Ramos (cell line): Measurements from ENCODE around the gene RAPGEF4.

Source experiments
- in situ Hi-C: fragments of 300-500 bp; cut with MboI; formaldehyde crosslinking; loops from one replicate; pipeline ENCODE4 v1.14.3; 2022; ENCODE audit warnings: low sequenced_read_pairs; ENCODE audit not compliant: unreplicated experiment

RAPGEF4 gene

DNA sequence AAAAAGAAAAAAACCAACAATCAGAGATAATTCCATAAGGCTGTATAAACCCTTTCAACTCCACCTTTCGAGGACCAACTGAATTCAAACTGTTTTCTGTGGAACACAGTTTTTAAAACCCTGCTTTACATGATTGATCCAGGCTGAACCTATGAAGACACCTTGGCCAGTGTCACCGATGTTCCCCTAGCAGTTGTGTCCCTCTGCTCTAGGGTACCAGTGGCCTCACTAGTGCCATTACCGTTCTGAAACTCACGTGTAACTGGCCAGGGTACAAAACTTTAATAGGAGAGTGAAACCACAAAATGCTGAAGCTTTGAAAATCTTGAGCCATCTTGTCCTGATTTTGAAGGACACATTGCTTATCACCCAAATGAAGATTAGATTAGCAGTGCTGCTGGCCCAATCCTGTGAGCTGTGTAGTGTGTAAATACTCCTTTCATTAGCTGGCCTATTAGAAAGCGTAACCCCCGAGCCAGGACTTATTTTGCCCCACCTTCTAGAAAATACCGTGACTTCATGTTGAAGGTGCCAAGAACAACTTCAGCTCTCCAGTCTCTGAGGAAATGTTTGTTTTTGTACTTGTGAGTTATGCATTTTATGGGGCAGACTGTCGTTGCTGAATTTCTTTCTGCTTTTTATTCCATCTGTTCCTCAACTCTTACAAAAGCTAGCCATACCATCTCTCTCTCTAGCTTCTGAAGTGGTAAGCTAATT, 192.2 kb downstream of the RAPGEF4 start:
- in situ Hi-C loops: no loop called here

DNA sequence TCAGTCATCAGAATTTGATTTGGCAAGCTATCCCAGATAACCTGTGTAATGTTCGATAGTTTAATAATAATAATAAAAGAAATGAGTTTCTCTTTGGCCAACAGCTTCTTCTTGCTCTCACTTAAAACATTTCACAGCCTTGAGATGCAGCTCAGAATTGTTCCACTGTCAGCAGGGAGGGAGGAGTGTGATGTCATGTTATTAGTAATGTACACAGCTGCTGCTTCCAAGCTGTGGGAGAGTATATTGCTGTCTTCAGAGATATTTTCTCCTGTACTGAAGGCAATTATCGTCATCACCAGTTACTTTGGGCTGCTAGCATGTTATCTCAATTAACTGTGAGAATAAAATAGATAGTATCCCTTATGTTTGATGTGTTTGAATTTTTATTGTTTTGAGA, 193.1 kb downstream of the RAPGEF4 start:
- in situ Hi-C loops: no loop called here

DNA sequence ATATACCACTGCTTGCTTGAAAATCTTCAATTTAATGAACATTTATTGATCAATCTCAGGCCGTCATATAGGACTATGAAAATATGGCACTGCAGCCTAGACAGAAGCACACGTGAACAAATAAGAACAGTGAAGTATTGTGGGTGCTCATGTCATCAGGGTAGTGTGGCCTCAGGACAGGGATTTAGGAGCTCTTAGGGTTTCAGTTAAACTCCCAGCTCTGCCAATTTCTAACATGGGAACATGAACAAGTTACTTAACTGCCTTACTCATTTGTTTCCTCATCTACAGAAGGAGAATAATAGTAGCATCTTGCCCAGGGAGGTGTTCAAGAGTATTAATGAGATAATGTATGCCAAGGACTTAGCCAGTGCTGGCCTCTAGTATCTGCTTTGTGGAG, 194.0 kb downstream of the RAPGEF4 start:
- in situ Hi-C loops: loop anchor here (10.0 kb wide), 1 partner anchor 125 kb away; no protein-coding TSS in a partner anchor

DNA sequence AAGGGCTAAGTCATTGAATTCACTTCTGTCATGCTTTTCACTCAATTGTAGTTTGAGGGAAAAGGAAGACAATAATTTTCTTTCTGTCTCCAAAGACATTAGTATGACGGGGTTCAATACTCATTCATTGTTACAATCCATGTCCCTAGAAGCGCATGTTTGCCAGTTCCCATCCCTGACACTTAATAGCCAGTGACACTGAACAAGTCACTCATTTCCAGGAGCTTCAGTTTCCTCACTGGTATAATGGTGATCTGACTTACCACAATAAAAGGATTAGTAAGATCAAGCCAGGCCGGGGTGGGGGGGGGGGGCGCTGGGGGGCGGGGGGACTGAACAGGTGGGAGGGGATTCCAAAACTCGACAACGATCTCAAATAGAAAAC, 195.2 kb downstream of the RAPGEF4 start:
- in situ Hi-C loops: loop anchor here (10.0 kb wide), 1 partner anchor 126 kb away; no protein-coding TSS in a partner anchor

DNA sequence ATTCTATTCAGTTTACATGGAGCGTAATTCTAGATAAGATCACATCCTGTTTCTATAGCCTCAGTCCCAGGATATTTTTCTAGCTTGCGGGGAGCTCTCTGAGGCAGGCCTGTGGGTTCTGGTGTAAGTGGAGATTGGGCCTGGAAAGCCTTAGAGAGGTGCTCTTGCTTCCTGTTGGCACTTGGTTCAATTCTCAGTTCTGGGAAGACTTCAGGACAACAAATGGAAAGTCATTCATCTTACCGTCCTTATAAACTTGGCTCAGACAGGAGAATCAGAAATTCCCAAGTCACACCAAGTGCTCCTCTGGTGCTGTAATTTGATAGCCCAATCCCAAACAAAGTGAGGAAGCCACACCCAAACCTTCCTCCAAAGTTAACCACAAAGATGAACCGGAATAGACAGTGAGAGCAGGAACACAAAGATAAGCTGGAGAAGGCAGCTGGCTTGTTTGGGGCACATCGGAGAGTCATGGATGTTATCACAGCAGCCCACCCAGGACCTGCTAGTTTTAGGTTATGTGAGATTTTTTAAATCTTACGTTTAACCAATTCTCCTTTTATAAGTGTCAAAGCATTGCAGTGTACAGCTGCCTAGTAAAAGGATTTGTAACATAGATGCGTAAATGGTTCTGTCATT, 195.7 kb downstream of the RAPGEF4 start:
- in situ Hi-C loops: loop anchor here (10.0 kb wide), 1 partner anchor 127 kb away; no protein-coding TSS in a partner anchor

DNA sequence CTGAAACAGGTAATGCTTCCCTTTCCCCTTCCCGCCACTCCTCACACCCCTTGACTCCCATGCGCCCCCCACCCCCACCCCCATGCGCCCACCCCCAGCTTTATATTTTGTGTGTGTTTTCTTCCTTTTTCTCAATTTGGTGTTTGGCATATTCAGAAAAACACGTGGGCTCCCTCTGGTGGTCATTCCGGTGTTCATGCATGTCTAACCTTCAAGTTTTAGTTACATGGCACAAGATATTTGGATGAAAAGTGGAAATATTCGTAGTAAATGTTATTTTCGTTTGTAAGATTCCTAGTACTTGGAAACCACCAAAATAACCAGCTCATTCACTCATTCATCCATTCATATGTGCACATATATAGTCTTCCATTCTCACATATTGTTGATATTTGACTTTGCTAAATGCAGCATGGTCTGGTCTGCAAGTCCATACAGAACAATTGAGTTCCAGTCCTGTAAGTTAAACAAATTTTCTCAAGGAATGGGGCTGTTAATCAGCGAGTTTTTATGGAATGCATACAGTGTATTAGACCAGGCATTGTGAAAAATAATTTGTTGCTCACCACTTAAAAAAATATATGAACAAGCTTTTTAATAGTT, 196.4 kb downstream of the RAPGEF4 start:
- in situ Hi-C loops: loop anchor here (10.0 kb wide), 1 partner anchor 127 kb away; no protein-coding TSS in a partner anchor

DNA sequence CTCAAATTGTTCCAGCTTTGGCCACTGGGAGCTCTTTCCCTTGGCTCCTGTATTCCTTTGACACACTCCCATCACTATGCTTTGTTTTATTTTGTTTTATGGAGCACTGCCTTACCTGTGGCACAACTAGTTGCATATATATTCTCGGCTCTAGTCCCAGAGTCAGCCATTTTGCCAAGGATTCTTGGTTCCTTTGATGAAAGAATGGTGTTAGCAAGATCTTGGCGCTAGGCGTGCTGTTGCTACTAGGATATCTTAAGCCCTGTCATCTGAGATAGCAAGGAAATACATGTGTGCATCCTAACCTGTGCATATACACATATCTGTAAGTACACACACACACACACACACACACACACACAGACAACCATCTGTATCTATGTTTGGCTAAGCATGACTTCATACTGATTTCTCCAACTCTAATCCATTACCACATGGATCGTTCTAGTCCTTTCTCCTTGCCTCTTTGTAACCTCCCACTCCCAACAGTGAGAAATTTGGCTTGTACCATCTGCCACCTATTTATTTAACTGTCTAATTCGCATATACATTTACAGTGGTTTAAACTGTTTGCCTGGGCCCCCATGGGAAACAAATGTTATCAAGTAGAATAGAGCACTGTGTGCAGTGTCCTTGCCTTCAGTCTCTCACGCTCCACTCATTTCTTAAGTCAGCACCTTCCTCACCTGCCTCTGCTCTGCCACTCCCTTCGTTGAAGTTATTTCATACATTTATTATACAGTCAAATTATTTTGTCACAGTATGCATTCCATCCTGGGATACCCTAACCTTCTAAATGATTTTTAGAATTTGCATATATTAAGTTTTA, 202.5 kb downstream of the RAPGEF4 start:
- in situ Hi-C loops: loop anchor here (10.0 kb wide), 1 partner anchor 133 kb away; no protein-coding TSS in a partner anchor

DNA sequence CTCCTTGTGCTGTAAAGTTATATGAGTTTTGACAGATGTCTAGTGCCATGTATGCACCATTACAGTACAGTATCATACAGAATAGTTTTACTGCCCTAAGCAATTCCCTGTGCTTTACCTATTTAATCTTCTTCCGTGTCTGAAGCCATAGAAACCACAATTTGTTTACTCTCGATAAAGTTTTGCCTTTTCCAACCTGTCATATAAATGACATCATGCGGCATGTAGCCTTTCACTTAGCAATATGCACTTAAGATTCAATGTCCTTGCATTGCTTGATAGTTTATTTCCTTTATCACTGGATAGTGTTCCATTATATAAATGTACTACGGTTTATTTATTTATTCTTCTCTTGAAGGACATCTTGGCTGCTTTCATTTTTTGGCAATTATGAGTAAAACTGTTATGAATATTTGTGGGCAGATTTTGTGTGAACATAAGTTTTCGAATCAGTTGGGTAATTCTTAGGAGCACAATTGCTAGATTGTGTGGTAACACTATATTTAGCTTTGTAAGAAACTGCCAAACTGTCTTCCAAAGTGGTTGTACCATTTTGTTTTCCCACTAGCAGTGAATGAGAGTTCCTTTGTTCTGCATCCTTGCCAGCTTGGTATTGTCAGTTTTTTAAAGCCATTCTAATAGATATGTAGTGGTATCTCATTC, 203.2 kb downstream of the RAPGEF4 start:
- in situ Hi-C loops: loop anchor here (10.0 kb wide), 1 partner anchor 134 kb away; no protein-coding TSS in a partner anchor

DNA sequence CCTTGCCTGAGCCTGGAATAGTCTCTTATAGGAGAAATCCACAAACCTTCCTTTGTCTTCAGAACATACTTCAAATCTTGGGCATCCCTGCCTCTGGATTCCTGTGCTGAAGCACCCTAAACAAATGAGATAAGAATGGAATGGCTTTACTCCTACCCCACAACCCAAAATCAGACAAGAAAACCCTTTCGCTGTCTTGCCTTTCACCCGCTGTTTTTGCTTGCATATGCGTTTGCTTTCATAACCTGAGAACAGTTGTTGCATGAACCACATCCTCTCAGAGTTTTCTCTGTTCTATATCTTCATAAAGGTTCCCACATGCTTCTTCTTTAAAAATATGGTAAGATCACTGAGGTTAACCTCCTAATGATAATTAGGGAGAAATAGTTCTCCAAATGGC, 207.9 kb downstream of the RAPGEF4 start:
- in situ Hi-C loops: no loop called here

DNA sequence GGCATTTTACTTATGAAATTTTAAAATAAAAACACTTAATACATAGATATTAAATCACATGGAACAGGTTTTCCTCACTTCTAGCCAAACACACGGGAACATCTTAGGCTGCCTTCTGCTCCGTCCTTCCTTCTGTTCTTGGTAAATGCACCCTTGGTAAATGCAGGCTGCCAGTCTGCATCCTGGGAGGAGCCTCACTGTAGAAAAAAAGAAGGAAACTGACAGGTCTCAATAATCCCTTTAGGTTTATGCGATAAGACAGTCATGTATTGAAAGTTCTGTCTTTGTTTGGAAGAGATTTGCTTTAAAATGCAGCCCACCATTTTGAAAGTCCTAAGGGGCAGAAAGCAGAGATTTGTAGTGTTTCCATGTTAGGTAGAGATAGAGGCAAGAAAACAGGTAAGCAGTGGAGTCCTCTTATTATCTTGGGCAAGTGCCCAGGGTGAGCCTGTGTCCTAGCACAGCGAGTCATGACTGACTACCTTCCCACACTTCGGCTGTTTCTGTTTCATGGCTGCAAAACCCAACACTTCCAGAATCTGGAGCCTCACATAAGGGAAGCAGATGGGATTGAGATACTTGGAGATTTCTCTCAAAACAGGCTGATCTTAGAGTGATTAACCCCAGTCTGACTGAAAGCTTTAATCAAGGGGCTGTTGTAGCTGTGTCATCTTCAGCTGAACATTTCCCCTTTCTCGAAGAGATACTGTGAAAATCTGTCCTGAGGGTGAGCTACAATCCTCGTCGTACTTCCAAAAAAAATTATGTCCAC, 208.6 kb downstream of the RAPGEF4 start:
- in situ Hi-C loops: no loop called here

DNA sequence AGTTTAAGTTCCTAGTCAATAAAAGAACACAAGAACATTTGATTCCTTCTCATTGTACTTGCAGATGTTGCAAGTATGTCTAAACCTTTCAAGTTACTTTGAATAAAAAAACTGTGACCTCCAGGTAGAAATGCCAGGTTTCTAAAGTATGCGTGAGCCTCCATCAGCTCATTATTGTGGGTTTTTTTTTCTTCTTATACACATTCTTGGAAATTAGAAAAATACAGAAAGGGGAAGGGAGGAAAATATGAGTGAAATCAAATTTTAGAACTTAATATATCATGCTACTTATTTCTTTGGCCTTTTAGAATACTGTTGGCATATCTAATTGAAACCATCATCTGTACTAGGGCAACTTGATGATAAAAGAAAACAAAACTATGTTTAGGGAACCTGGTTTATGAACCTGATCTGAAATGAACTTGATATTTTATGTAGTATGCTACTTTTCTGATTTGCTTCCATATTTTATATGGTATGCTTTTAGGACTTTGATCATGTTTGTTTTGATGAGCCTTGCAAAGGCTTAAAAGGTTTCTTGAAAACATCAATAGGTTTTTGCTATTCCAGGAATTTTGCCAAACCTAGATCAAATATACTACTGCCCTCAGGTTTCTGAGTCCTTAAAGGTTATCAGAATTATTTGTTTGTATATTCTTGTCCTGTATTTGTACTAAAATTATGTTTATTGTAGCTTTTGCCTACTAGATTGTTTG, 209.3 kb downstream of the RAPGEF4 start:
- in situ Hi-C loops: no loop called here

DNA sequence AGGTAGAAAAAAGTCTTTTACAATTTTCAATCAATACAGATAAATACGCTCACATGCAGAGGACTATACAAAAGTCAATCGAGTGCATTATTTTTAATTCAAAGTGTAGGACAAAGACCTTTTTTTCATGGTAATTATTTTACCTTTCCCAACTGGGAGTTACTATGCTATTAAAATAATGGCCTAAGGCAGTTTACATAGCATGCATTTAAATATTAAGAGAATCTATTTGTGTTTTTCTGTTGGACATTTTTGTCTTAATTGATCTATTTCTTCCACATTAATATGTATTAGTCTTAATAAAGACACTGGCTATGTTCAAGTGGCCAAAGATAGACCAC, 209.8 kb downstream of the RAPGEF4 start:
- in situ Hi-C loops: no loop called here

DNA sequence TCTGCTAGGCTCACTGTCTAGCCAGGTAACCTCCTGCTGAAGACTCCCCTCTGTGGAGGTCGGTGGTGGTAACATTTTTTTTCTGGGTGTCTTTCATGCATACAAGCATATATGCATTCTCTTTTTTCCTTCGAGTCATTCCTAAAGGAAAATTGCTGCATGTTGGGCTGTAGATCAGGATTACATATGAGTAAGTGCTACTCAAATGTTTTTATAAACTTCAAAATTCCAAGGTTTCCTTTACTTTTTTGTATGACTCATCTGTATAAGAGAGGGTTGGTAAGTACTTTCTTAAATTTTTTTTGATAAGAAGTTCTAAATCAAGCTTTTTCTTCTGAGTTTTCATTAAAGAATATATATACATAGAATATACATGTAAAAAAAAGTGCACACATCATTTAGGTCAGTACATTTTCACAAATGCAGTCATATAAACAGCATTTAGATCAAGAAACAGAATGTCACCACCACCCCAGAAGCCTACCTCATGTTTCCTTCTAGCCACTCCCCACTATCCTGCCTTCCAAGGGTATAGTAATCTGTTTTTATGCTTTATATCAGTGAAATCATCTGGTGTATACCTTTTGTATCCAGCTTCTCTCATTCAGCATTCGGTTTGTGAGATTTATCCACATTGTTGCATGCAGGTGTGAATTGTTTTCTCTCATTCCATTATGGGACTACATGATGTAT, 212.0 kb downstream of the RAPGEF4 start:
- in situ Hi-C loops: no loop called here

DNA sequence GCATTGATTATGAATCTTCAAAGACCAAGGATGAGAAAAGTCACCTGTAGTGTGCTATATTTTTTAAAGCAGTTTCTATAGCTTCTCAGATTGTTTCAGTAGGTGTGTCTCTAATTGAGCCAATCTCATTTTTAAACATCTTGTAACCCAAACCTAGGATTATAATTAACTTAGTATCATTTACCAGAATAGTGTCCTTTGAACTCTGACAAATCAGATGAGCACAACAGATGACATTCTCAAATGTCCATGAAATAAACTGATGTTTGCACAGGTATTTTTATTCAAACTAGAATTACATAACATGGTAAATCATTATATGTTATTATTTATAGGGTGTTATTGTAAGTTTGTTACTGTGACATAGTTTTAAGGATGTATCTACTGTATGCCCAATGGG, 213.9 kb downstream of the RAPGEF4 start:
- in situ Hi-C loops: no loop called here

DNA sequence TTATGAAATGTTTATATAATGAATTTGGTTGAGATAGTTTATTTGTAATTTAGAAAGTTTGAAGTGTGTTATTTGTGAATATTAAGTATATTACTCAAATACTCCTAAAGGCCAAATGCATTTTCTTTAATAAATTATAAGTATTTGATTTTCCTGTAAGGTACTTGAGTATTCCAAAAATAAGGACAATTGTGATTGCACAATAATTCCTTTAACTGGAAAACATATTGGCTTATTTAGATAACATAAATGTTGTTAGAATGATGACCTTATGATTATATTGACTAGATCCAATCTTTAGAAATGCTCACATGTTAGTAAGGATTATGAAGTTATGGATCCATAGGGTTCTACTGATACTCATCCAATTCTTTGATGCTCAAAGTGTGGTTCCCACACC, 214.9 kb downstream of the RAPGEF4 start:
- in situ Hi-C loops: no loop called here

DNA sequence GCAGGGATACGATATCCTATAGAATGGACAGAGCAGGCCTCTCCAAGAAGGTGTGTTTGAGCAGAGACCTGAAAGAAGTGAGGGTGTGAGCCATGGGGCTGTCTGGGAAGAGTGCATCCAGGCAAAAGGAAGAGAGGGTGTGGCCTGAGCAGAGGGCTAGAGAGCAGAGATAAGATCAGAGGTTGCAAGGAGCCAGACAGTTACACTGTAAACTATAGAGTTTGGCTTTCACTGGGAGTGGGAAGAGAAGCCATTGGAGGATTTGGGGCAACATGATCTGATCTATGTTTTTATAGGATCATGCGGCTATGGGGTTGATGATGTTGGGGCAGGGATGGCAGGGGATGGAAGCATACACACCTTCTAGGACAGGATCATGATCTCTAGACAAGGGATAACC, 215.9 kb downstream of the RAPGEF4 start:
- in situ Hi-C loops: no loop called here

DNA sequence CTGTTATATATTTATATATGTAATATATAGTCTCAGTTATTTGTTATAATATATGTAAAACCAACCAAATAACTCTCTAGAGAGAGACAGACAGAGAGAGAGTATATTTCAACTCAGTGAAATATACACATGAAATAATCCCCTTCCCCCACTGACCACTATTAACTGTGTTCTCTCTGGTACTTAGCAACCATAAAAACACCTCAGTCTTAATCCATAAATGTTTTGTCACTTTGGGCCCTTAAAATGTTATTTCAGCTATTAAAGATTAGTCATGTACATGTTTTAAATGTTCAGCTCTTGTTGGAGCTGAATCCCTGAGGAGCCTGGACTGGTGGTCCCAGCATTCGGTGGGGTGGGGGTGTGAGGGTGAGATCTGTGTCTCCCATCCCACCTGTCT, 217.8 kb downstream of the RAPGEF4 start:
- in situ Hi-C loops: no loop called here
